Fibroblast of peridontal ligament (primary cell): ENCODE results near the gene APOE.
A peak's percentile ranks its signal among the peaks of the same experiment; 100 is the strongest.
"Not testable (repeated sequence)": the region's sequence is repeated elsewhere in the genome, so short reads cannot be mapped to it uniquely, and the experiment has no call there.

Source experiments
- DNase-seq: peaks from one replicate; pipeline ENCODE4 v3.0.0-alpha.2; 2010; ENCODE audit errors: extremely low read depth

Gene APOE

GRCh38 chr19:44905437-44906160 lies at the start of gene APOE:
Gene APOE (plus strand): TSS chr19:44905796. CDS start chr19:44906625, 829 bp downstream.
- DNase-seq, result no peak

- DNase-seq, result no peak
Measured at GRCh38 chr19:44856421-44857083, 49.0 kb upstream of the APOE start.

- no peak for DNase-seq
Measured at GRCh38 chr19:44857837-44858236, 47.8 kb upstream of the APOE start.

GRCh38 chr19:44861576-44861975 lies 44.0 kb upstream of the APOE start:
- DNase-seq, result not testable (repeated sequence)

- no peak for DNase-seq
Measured at GRCh38 chr19:44863990-44864389, 41.6 kb upstream of the APOE start.

- DNase-seq, result no peak
Measured at GRCh38 chr19:44865196-44865767, 40.3 kb upstream of the APOE start.

GRCh38 chr19:44866664-44867063 lies 38.9 kb upstream of the APOE start:
- DNase-seq, result no peak

GRCh38 chr19:44867578-44867977 lies 38.0 kb upstream of the APOE start:
- DNase-seq, result no peak

GRCh38 chr19:44869733-44870470 lies 35.7 kb upstream of the APOE start:
- peak; percentile 65 for DNase-seq

- no peak for DNase-seq
Measured at GRCh38 chr19:44871809-44872208, 33.8 kb upstream of the APOE start.

GRCh38 chr19:44872661-44873060 lies 32.9 kb upstream of the APOE start:
- DNase-seq, result no peak

GRCh38 chr19:44874317-44874716 lies 31.3 kb upstream of the APOE start:
- DNase-seq, result no peak

- DNase-seq, result no peak
Measured at GRCh38 chr19:44875666-44876451, 29.7 kb upstream of the APOE start.

- no peak for DNase-seq
Measured at GRCh38 chr19:44876930-44877535, 28.6 kb upstream of the APOE start.

GRCh38 chr19:44878120-44878865 lies 27.3 kb upstream of the APOE start:
- DNase-seq, result no peak

GRCh38 chr19:44879309-44880065 lies 26.1 kb upstream of the APOE start:
- DNase-seq, result no peak

- DNase-seq, result no peak
Measured at GRCh38 chr19:44882063-44882462, 23.5 kb upstream of the APOE start.

GRCh38 chr19:44882619-44883397 lies 22.8 kb upstream of the APOE start:
- DNase-seq, result not testable (repeated sequence)

- no peak for DNase-seq
Measured at GRCh38 chr19:44883922-44884321, 21.7 kb upstream of the APOE start.
